Hepatocyte (in vitro differentiated cells): ENCODE data around the gene URB2. TPM values are rescaled to one million over a fixed set of nuclear protein-coding genes. Genes with fewer than 3 reads are reported as not detected.
"Not testable (repeated sequence)": the region's sequence is repeated elsewhere in the genome, so short reads cannot be mapped to it uniquely, and the experiment has no call there.

Source experiments
- DNase-seq: peaks from one replicate; pipeline ENCODE4 v3.0.0-alpha.2; 2016; ENCODE audit warnings: low spot score
- H2AFZ ChIP-seq: fragments of 200-600 bp; sonication (generic); 2 replicates; pipeline ENCODE4 v1.6.0; 2016; ENCODE audit warnings: antibody characterized with exemption, mild to moderate bottlenecking
- H3K27ac ChIP-seq: fragments of 200-600 bp; sonication (generic); 2 replicates; pipeline ENCODE4 v1.5.1; 2016; ENCODE audit warnings: mild to moderate bottlenecking
- H3K27me3 ChIP-seq: fragments of 200-600 bp; sonication (generic); 2 replicates; pipeline ENCODE4 v1.6.1; 2016
- H3K36me3 ChIP-seq: fragments of 200-600 bp; sonication (generic); replicated peaks from 2 replicates; pipeline ENCODE4 v1.5.1; 2016; ENCODE audit warnings: low read depth; ENCODE audit not compliant: insufficient read depth
- H3K4me1 ChIP-seq: fragments of 200-600 bp; sonication (generic); 2 replicates; pipeline ENCODE4 v1.5.1; 2016; ENCODE audit warnings: mild to moderate bottlenecking, moderate library complexity; ENCODE audit not compliant: insufficient read depth
- H3K4me2 ChIP-seq: fragments of 200-600 bp; sonication (generic); 2 replicates; pipeline ENCODE4 v1.6.0; 2016
- H3K4me3 ChIP-seq: fragments of 200-600 bp; sonication (generic); 2 replicates; pipeline ENCODE4 v1.5.1; 2016; ENCODE audit warnings: mild to moderate bottlenecking
- H3K79me2 ChIP-seq: fragments of 200-600 bp; sonication (generic); 2 replicates; pipeline ENCODE4 v1.6.0; 2017; ENCODE audit warnings: mild to moderate bottlenecking
- H3K9me2 ChIP-seq: fragments of 200-600 bp; sonication (generic); replicated peaks from 2 replicates; pipeline ENCODE4 v1.6.0; 2017; ENCODE audit warnings: mild to moderate bottlenecking; ENCODE audit not compliant: insufficient read depth
- H3K9me3 ChIP-seq: fragments of 200-600 bp; sonication (generic); 2 replicates; pipeline ENCODE4 v1.5.1; 2016; ENCODE audit warnings: low read depth, mild to moderate bottlenecking
- H4K20me1 ChIP-seq: fragments of 200-600 bp; sonication (generic); 2 replicates; pipeline ENCODE4 v1.6.0; 2016; ENCODE audit warnings: mild to moderate bottlenecking; ENCODE audit not compliant: insufficient read depth, poor library complexity, severe bottlenecking
- CTCF ChIP-seq: fragments of 200-600 bp; sonication (generic); IDR thresholded peaks from 2 replicates; pipeline ENCODE4 v1.5.1; 2016; ENCODE audit warnings: antibody characterized with exemption, mild to moderate bottlenecking; ENCODE audit not compliant: poor library complexity
- EZH2 ChIP-seq: fragments of 200-600 bp; sonication (generic); IDR thresholded peaks from 2 replicates; pipeline ENCODE4 v1.6.1; 2016; ENCODE audit warnings: antibody characterized with exemption, mild to moderate bottlenecking, borderline replicate concordance
- EZH2phosphoT487 ChIP-seq: fragments of 200-600 bp; sonication (generic); IDR thresholded peaks from one replicate; pipeline ENCODE4 v1.6.1; 2018; ENCODE audit warnings: antibody characterized with exemption, mild to moderate bottlenecking, low read depth, moderate library complexity; ENCODE audit not compliant: unreplicated experiment, severe bottlenecking
- WGBS: methylation state at CpG from one replicate; pipeline ENCODE4 v1.1.6; 2016; ENCODE audit warnings: low lambda C conversion rate; ENCODE audit errors: missing lambda C conversion rate; 5-methylcytosine and 5-hydroxymethylcytosine counted together
- polyA plus RNA-seq: library from polyadenylated mRNA; unstranded; fragments of >200 nt; fragmentation: Nextera tagmentation; extraction: Ambion mirVana; gene quantifications from 2 replicates; pipeline ENCODE4 v1.2.1, GENCODE V29; 2016
- total RNA-seq: library from RNA; depleted of rRNA; stranded (reverse); fragments of >200 nt; gene quantifications from 2 replicates; pipeline ENCODE4 v1.2.3, GENCODE V29; 2014

Gene URB2
- total and polyA plus RNA-seq, 2 experiments from 2014 or later, result 4.6 to 12.4 TPM

GRCh38 chr1:229619002-229619401 is 7.0 kb upstream of the URB2 start:
- no peak for DNase-seq
- Histone ChIP-seq H4K20me1 (peaks cover 45% of the 10 kb centered on the region), H3K27me3 (no peaks in the 10 kb centered on the region), H3K79me2 (peaks cover 95% of the 10 kb centered on the region), H3K36me3 (no peaks in the 10 kb centered on the region), H3K4me3 (no peak overlapping the region), H3K4me1 (peaks cover 5% of the 10 kb centered on the region), H3K27ac (no peak overlapping the region), H2AFZ (no peak overlapping the region), H3K4me2 (no peak overlapping the region), H3K9me2 (no peaks in the 10 kb centered on the region), H3K9me3 (no peaks in the 10 kb centered on the region)
- TF ChIP-seq EZH2phosphoT487 (no peak), CTCF (no peak), EZH2 (no peak)

- no peaks in the 10 kb centered on the region for H3K36me3 ChIP-seq
- peaks cover 12% of the 10 kb centered on the region for H3K4me1 ChIP-seq
- no peak overlapping the region for H3K4me3 ChIP-seq
- H2AFZ ChIP-seq, result no peak overlapping the region
- peaks cover 51% of the 10 kb centered on the region for H4K20me1 ChIP-seq
- no peak for TF ChIP-seq EZH2
- no peak for TF ChIP-seq EZH2phosphoT487
- TF ChIP-seq CTCF, result no peak
- H3K27me3 ChIP-seq, result no peaks in the 10 kb centered on the region
- H3K9me2 ChIP-seq, result no peaks in the 10 kb centered on the region
- H3K79me2 ChIP-seq, result peaks cover 100% of the 10 kb centered on the region
- H3K27ac ChIP-seq, result no peak overlapping the region
- H3K4me2 ChIP-seq, result no peak overlapping the region
- no peaks in the 10 kb centered on the region for H3K9me3 ChIP-seq
- WGBS, result 91% methylated on average over 5 of the region's 5 CpGs
- no peak for DNase-seq
These were observed 6.4 kb upstream of the URB2 start for GRCh38 chr1:229619614-229620013.

- Histone ChIP-seq H3K27ac (no peak overlapping the region), H2AFZ (no peak overlapping the region), H3K79me2 (peaks cover 93% of the 10 kb centered on the region), H3K4me1 (peaks cover 13% of the 10 kb centered on the region), H4K20me1 (peaks cover 55% of the 10 kb centered on the region), H3K27me3 (no peaks in the 10 kb centered on the region), H3K9me3 (no peaks in the 10 kb centered on the region), H3K9me2 (no peaks in the 10 kb centered on the region), H3K4me3 (no peak overlapping the region), H3K36me3 (no peaks in the 10 kb centered on the region), H3K4me2 (no peak overlapping the region)
- DNase-seq, result no peak
- 92% methylated on average over 3 of the region's 3 CpGs for WGBS
- no peak for TF ChIP-seq EZH2
- no peak for TF ChIP-seq CTCF
- no peak for TF ChIP-seq EZH2phosphoT487
These were observed 5.2 kb upstream of the URB2 start for GRCh38 chr1:229620876-229621275.

GRCh38 chr1:229621663-229622062 is 4.4 kb upstream of the URB2 start:
- Histone ChIP-seq H3K27me3 (no peaks in the 10 kb centered on the region), H3K4me1 (peaks cover 13% of the 10 kb centered on the region), H2AFZ (no peak overlapping the region), H4K20me1 (peaks cover 49% of the 10 kb centered on the region), H3K27ac (no peak overlapping the region), H3K9me3 (no peaks in the 10 kb centered on the region), H3K36me3 (no peaks in the 10 kb centered on the region), H3K4me3 (no peak overlapping the region), H3K79me2 (peaks cover 86% of the 10 kb centered on the region), H3K4me2 (no peak overlapping the region), H3K9me2 (no peaks in the 10 kb centered on the region)
- 79% methylated on average over 2 of the region's 2 CpGs for WGBS
- DNase-seq, result no peak
- no peak for TF ChIP-seq EZH2
- TF ChIP-seq EZH2phosphoT487, result no peak
- TF ChIP-seq CTCF, result no peak

GRCh38 chr1:229622641-229623120 is 3.4 kb upstream of the URB2 start:
- H3K79me2 ChIP-seq, result peaks cover 86% of the 10 kb centered on the region
- WGBS, result 69% methylated on average over 10 of the region's 10 CpGs
- not testable (repeated sequence) for H3K27me3 ChIP-seq, H3K9me3 ChIP-seq, DNase-seq, H3K9me2 ChIP-seq, H2AFZ ChIP-seq, H3K27ac ChIP-seq, H3K36me3 ChIP-seq, H3K4me3 ChIP-seq, H3K4me2 ChIP-seq
- H3K4me1 ChIP-seq, result peaks cover 20% of the 10 kb centered on the region
- peaks cover 40% of the 10 kb centered on the region for H4K20me1 ChIP-seq
